ENCODE data around the gene MRPS11.
"Not testable (repeated sequence)": the region's sequence is repeated elsewhere in the genome, so short reads cannot be mapped to it uniquely, and the experiment has no call there.

Gene MRPS11

DNA sequence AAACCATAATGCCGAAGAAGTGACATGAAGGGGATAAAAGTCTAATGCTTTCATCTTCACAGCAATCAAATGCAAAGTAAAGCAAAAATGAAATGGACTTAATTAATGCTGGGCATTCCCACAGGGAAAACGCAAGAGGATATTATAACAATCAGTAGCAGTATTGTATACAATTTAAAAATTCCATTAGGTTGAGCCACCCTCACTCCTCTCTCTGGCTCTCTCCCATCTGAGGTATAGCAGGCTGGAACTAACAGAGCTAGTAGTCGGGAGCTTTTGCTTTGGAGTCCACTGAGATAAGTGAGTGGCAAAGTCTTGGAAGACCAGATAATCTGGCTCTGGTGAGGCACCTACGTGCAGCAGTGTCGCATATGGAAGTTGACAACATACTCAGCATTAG lies 45.1 kb downstream of the MRPS11 start:
- no peak for DNase-seq (ENCODE audit: low spot score)
- TF ChIP-seq, protein P1, sequence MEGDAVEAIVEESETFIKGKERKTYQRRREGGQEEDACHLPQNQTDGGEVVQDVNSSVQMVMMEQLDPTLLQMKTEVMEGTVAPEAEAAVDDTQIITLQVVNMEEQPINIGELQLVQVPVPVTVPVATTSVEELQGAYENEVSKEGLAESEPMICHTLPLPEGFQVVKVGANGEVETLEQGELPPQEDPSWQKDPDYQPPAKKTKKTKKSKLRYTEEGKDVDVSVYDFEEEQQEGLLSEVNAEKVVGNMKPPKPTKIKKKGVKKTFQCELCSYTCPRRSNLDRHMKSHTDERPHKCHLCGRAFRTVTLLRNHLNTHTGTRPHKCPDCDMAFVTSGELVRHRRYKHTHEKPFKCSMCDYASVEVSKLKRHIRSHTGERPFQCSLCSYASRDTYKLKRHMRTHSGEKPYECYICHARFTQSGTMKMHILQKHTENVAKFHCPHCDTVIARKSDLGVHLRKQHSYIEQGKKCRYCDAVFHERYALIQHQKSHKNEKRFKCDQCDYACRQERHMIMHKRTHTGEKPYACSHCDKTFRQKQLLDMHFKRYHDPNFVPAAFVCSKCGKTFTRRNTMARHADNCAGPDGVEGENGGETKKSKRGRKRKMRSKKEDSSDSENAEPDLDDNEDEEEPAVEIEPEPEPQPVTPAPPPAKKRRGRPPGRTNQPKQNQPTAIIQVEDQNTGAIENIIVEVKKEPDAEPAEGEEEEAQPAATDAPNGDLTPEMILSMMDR (IDR thresholded peaks at IDR 0.05; ENCODE audit: borderline replicate concordance, control extremely low read depth, extremely low read depth, insufficient read depth, missing control alignments) = no peak
- in situ Hi-C loops (cut with MboI; ENCODE audit: low sequenced_read_pairs, unreplicated experiment) = no loop called here

DNA sequence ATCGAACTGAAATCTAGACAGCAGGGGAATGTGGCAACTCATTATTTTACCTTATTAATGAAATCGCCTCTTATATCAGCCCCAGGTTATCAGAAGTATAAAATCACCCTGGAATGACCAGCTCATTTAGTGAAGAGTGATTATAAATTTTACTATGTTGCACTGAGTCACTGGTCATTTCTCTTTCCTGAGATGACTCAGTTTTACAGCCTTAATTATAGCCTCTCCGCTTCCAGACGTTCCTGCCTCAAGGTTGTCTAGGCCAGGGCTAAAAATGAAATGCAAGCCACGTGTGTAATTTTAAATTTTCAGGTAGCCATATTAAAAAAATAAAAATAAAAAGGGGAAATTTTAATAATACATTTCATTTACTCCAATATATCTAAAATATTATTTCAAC lies 45.7 kb downstream of the MRPS11 start:
- TF ChIP-seq, protein P1 (IDR thresholded peaks at IDR 0.05; ENCODE audit: borderline replicate concordance, control extremely low read depth, extremely low read depth, insufficient read depth, missing control alignments) = no peak
- DNase-seq (ENCODE audit: low spot score) = no peak
- in situ Hi-C loops (cut with MboI; ENCODE audit: low sequenced_read_pairs, unreplicated experiment) = no loop called here

DNA sequence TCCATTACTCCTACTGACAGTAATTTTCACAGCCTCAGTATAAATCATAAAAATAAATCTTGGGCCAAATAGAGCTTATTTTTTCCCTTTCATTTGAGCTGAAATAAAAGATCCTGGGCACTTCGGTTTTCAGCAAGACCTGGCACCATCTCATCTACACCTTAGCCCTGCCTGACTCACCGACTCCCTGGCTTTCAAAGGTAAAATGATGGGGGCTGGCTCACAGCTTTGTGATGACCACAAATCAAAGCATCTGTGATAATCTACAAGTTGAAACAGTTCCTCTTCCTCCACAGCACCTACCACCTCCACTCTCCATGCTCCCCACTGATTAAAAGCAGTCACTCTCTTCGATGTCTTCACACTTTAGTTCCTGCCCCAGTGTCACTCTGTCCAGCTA lies 51.4 kb downstream of the MRPS11 start:
- no peak for DNase-seq (ENCODE audit: low spot score)
- in situ Hi-C loops (cut with MboI; ENCODE audit: low sequenced_read_pairs, unreplicated experiment) = no loop called here
- TF ChIP-seq, protein P1 (IDR thresholded peaks at IDR 0.05; ENCODE audit: borderline replicate concordance, control extremely low read depth, extremely low read depth, insufficient read depth, missing control alignments) = no peak

DNA sequence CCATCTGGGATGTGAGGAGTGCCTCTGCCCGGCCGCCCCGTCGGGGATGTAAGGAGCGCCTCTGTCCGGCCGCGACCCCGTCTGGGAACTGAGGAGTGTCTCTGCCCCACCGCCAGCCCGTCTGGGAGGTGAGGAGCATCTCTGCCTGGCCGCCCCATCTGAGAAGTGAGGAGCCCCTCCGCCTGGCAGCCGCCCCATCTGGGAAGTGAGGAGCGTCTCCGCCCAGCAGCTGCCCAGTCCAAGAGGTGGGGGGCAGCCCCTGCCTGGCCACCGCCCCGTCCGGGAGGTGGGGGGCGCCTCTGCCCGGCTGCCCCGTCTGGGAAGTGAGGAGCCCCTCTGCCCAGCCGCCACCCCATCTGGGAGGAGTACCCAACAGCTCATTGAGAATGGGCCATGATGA lies 56.6 kb downstream of the MRPS11 start:
- in situ Hi-C loops (cut with MboI; ENCODE audit: low sequenced_read_pairs, unreplicated experiment); DNase-seq (ENCODE audit: low spot score): not testable (repeated sequence)

DNA sequence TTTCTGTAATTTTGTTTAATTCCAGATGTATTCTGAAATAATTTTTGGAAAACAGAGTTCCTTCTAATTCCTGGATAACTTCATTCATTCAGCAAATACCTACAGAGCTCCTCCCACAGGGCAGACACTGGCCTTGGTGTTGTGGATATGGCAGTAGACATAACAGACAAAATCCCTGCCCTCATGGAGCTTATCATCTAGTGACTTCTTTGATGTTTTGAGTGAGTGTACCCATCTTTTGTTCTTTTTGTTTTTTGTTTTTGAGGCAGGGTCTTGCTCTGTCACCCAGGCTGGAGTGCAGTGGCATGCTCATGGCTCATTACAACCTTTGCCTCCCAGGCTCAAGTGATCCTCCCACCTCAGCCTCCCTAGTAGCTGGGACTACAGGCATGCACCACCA lies 57.9 kb downstream of the MRPS11 start:
- TF ChIP-seq, protein P1 (IDR thresholded peaks at IDR 0.05; ENCODE audit: borderline replicate concordance, control extremely low read depth, extremely low read depth, insufficient read depth, missing control alignments) = no peak
- DNase-seq (ENCODE audit: low spot score) = no peak
- in situ Hi-C loops (cut with MboI; ENCODE audit: low sequenced_read_pairs, unreplicated experiment) = no loop called here

DNA sequence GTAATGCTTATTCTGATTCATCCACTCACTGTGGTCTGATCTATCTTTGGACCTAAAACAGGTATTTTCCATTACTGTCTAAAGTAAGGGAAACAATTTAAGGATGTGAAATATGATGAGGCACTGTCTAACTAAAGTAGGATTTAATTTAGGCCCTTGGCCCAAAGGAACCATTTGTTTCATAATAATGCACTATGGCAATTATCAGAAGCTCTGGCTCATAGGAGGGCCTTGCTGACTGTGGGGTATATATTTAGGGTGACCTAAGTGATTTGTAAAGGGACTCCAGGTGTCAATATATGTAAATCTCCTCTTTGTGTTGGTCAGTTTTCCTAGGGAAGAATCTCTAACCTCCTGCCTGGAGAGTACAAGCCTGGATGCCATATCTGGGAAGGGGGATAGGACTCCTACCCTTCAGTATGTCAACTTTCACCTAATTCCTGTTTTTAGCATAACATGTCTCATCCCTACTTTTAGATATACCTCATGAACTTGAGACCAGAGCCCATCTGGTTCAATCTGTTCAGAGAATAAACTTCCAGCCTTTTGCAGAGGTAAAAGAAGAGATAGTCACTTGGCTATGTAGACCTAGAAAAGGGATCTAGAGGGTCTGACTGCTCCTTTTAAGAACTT lies 58.9 kb downstream of the MRPS11 start:
- in situ Hi-C loops (cut with MboI; ENCODE audit: low sequenced_read_pairs, unreplicated experiment) = no loop called here
- TF ChIP-seq, protein P1 (IDR thresholded peaks at IDR 0.05; ENCODE audit: borderline replicate concordance, control extremely low read depth, extremely low read depth, insufficient read depth, missing control alignments) = no peak
- DNase-seq (ENCODE audit: low spot score) = no peak

DNA sequence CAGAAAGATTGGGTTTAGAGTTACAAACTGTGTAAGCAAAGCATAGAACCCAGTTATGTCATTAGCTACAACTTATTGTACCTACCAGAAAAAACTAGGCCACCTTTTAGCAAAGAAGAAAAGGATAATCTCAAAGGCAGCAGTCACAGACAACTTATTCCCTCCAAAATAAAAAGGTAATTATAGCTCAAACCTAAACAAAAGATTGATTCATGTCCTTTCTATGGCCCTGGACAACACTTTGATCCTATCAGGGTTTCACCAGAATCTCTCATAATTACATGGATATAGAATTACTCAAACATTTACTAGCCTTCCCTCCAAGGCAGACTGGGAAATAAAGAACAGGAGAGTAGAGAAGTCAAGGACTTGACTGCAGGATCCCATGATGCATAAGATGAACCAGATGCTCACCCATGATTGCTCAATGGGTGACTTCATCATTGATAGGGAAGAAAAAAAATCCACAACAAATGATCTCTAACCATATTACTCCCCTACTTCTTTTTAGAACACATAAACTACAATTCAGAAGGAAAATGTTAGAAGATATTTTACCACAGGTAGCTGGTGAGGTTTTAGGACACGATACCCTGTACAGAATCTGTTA lies 61.6 kb downstream of the MRPS11 start:
- in situ Hi-C loops (cut with MboI; ENCODE audit: low sequenced_read_pairs, unreplicated experiment) = no loop called here
- DNase-seq (ENCODE audit: low spot score) = no peak
- TF ChIP-seq, protein P1 (IDR thresholded peaks at IDR 0.05; ENCODE audit: borderline replicate concordance, control extremely low read depth, extremely low read depth, insufficient read depth, missing control alignments) = no peak

Data from GM13976 (cell line).